CD4-positive, alpha-beta T cell treated with Interferon gamma for 1 hour (primary cell): ENCODE data around the gene CD300LG.
A peak's percentile ranks its signal among the peaks of the same experiment; 100 is the strongest.
"Not testable (repeated sequence)": the region's sequence is repeated elsewhere in the genome, so short reads cannot be mapped to it uniquely, and the experiment has no call there.

Experiments used
- DNase-seq: peaks from one replicate; pipeline ENCODE4 v3.0.0-alpha.2; 2020

The CD300LG gene

GRCh38 chr17:43881181-43881580, 34.2 kb downstream of the CD300LG start:
- no peak for DNase-seq

- DNase-seq: no peak
These were observed 35.0 kb downstream of the CD300LG start for GRCh38 chr17:43881758-43882505.

DNA sequence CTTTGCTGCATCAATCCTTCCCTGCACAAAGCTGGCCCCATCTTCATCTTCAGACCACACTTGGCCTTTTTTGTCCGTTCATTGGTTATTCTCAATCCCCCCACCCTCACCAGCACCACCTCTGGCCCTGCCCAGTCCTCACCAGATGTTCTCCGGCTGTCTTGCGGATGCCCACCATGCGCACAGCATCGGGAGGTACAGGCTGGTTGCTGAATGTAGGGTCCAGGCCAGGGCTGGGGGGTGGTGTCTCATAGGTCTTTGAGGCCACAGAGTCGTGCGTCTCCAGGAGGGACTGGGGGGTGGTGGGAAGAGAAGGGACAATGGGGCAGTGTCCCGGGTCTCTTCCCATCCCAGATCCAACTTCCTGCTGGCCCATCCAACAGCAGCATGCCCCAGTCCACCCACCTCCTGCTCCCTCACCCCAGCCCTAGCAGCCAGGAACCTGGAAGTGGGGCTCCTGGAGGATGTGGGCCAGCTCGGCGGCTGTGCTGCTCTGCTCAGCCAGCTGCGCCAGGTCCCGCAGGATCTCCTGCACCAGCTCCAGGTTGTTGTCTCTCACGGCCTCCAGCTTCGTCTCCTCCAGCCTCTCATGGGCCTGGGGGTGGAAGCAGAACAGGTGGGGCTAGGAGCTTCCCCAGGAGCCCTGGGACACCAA, 35.9 kb downstream of the CD300LG start:
- no peak for DNase-seq

GRCh38 chr17:43888548-43888947, 41.6 kb downstream of the CD300LG start:
- DNase-seq: no peak

DNA sequence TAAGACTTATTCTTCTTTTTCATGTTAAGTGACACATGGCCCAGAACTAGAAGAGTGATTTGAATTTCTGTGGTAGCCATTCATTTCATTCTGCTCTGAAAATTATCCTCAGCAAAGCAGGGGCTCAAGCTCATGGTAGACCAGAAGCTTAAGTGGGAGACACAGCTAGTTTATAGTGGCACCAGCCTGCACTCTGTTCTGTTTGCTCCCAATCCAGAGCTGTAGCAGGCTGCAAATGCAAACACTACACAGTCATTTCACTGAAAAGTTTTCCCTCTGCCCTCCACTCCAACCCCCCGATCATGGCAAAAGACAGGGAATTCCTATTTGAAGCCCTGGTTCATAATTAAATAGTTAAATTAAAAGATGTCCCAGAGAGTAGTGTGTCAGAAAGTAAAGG, 43.3 kb downstream of the CD300LG start:
- DNase-seq: no peak

- DNase-seq: no peak
These were observed 45.1 kb downstream of the CD300LG start for GRCh38 chr17:43891851-43892646.

- DNase-seq: no peak
These were observed 45.6 kb downstream of the CD300LG start for GRCh38 chr17:43892647-43892952.

DNA sequence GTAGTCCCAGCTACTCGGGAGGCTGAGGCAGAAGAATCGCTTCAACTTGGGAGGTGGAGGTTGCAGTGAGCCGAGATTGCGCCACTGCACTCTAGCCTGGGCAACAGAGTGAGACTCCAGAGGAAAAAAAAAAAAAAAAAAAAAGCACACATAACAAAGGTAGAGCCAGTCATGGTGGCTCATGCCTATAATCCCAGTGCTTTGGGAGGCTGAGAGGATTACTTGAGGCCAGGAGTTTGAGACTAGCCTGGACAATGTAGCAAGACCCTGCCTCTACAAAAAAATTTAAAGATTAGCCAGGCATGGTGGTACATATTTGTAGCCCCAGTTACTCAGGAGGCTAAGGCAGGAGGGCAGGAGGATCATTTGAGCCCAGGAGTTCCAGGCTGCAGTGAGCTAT, 47.5 kb downstream of the CD300LG start:
- not testable (repeated sequence) for DNase-seq

GRCh38 chr17:43897831-43898230, 50.9 kb downstream of the CD300LG start:
- no peak for DNase-seq

GRCh38 chr17:43898446-43898845, 51.5 kb downstream of the CD300LG start:
- no peak for DNase-seq

DNA sequence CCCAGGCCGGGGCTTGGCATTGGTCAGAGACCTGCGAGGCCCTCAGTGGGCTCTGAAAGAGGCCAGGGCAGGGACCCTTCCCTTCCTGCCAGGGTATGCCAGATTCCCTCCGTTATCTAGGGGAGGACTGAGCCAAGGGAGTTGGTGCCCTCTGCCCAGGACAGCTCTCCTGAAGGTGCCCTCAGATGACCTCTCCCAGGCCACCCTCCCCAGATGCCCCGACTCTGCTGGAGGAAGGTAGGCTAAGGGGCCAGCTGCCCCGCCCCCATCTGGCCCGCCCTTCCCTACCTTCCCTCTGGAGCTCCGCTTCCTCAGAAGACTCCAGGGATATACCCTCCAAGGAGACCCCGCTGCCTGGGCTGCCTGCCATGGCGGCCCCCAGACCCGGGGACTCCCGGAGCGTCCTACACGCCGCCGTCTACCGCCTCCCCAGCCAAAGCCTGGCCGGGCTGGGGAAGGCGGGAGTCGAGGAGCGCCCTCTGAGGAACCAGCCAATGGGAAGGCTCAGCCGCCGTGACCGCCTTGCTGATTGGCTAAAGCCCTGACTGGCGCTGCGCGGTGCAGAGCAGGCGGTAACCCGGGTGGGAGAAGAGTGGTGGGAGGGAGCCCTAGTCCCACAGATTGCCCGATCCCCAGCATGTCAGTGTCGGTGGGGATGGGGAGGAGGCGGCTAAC, 53.3 kb downstream of the CD300LG start:
- peak; percentile 82 for DNase-seq

- DNase-seq: no peak
These were observed 54.1 kb downstream of the CD300LG start for GRCh38 chr17:43900858-43901754.

DNA sequence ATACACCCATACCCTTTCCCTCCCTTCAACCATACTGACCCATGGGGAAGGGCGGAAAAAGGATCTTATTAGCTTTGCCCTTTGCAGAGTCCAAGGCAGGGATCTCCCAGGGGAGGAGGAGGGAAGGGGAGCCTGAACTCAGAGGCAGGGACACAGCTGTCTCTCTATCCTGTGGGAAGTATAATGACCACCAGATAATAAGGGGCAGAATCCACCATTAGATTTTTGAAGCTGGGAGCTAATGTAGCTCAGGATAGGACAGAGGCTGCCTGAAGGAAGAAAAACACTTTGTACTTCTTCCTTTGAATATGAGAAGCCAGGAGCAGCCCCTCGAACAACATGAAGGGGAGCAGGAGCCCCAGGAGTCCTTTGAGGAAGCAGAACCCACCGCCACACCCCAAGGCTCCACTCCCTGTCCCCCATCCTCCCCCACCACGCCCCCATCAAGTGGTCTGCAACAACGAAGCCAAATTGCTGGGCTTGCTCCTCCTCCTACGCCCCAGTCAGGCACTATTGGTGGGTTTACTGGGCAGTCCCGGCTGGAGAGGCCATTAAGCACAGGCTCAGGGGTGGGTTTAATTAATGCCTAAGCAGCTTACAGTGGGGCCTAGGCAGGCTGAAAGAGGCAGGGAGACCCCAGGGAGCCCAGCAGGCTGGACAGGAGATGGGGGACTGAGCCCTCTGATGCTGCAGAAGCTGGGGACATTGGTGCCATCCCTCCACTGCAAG, 55.0 kb downstream of the CD300LG start:
- no peak for DNase-seq

DNA sequence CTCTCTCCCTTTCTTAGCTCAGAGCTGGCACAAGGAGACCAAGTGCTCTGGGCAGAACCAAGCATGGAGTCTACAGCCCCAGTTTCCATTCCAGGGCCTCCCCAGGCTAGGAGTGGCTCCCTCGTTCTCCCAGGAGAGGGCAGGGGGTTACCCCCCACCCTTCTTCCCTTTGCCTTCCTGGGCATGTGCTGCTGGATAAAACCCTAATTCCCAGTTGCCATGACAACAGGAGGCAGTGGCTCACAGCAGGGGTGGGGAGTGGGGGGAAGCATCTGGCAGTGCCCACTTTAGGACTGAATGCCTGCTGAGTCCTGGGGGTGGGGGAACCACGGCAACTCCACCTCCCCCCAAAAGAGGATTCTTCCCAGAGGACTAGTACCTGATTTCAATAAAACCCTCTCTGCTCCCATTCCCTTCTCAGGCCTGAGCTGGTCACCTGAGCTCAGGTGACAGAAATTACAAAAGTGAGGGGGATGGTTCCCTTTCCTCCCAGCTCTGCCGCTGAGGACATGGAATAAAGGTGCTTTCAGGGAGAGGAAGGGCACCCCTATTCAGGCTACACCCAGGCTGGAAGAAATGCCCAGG, 58.5 kb downstream of the CD300LG start:
- no peak for DNase-seq

GRCh38 chr17:43905985-43906852, 59.2 kb downstream of the CD300LG start:
- DNase-seq: peak; percentile 53

DNA sequence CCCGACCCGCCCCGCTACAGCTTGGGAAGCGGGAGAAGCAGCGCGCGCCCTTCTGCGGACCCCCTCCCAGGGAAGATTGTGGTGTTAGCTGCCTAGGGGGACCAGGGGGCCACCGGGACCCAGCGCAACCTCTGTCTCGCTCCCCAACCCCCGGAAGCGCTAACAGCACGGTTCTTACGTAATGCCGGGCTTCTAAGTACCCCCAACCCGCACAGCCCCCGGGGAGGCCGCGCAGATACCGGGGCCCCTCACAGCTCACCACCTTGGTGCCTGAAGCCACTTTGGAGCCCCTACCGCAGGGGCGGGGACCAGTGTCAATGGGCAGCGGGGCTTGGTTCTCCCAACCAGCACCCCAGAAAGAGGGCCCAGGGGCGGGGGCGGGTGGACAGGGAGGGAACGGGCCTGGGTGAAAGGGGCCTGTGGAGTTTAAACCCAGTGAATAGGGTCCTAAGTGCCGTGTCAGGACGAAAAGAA, 60.0 kb downstream of the CD300LG start:
- peak; percentile 27 for DNase-seq

- DNase-seq: peak; percentile 51
These were observed 60.5 kb downstream of the CD300LG start, which contains the start of gene MPP2 for GRCh38 chr17:43907425-43907981. Gene MPP2, minus strand, starts transcription at chr17:43907536. Its CDS starts 3,076 bp downstream, at chr17:43904460.

DNA sequence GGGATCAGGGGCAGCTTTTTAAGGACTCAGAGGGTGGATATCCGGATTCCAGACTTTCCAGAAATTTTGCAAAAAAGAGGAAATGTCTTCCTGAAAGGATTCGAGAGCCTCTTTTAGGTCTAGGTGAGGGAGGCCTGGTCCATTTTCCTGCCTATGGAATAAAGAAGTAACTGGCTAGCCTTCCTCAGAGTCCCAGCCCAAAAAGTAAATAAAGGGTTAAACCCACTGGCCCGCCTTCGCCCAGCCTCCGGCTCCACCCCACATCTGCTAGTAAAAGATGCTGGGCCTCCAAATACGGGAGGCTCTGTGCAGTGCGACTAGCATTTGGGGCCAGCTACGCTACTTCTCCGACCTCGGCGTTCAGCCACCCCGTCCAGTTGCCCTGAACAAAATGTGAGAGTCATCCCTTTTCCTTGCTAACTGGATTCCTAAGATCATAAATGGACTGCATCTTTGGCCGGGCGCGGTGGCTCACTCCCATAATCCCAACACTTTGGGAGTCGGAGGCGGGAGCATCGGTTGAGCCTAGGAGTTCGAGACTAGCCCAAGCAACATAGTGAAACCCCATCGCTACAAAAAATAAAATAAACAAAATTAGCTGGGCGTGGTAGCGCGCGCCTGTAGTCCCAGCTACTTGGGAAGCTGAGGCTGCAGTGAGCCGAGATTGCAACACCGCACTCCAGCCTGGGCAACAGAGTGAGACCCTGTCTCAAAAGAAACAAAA, 61.2 kb downstream of the CD300LG start:
- DNase-seq: peak; percentile 38
